Sigmoid colon (tissue), 4 donors: ENCODE data around the gene GRIK3.

Experiments used
- POLR2A ChIP-seq, 2 donors: fragments of 450-650 bp; IDR thresholded peaks; one replicate each; pipeline ENCODE4 v1.6.1; 2016; ENCODE audit warnings: antibody characterized with exemption in 2 of 2, mild to moderate bottlenecking in 2 of 2, moderate library complexity in 2 of 2
- POLR2AphosphoS5 ChIP-seq, 4 donors: sonication (generic); formaldehyde crosslinking; IDR thresholded peaks; one replicate each; pipeline ENCODE4 v1.6.1; 2017; ENCODE audit warnings: antibody characterized with exemption in 4 of 4

DNA sequence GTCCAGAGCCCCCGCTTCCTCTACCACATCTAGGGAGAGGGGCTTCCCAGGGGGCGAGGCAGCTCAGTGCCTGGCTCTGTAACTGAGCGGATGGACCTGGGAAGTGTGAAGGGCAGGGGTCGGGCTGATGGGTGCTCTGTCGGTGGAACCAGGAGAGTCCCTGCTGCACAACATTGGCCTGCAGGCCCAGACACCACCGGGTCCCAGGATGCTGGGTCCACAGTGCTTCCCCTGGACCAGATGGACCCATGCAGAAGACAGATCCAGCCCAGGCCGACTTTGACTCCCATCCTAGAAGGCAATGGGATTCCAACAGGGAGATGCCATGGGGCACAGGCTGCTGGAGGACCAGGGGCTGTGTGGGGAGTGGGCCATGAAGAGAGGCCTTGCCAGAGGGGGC is 212.9 kb downstream of the GRIK3 start:
- TF ChIP-seq POLR2AphosphoS5 (IDR thresholded peaks at IDR 0.05) (no peak), POLR2A (IDR thresholded peaks at IDR 0.05) (no peak)
